HG03575 (cell line): Measurements from ENCODE around the gene VIT.

Experiments
- ATAC-seq: cut with Tn5 transposase; IDR thresholded peaks from one replicate; pipeline ENCODE4 v1.9.1; 2021; ENCODE audit not compliant: unreplicated experiment, insufficient number of reproducible peaks, low FRiP score; ENCODE audit errors: extremely low read depth

The VIT gene

DNA sequence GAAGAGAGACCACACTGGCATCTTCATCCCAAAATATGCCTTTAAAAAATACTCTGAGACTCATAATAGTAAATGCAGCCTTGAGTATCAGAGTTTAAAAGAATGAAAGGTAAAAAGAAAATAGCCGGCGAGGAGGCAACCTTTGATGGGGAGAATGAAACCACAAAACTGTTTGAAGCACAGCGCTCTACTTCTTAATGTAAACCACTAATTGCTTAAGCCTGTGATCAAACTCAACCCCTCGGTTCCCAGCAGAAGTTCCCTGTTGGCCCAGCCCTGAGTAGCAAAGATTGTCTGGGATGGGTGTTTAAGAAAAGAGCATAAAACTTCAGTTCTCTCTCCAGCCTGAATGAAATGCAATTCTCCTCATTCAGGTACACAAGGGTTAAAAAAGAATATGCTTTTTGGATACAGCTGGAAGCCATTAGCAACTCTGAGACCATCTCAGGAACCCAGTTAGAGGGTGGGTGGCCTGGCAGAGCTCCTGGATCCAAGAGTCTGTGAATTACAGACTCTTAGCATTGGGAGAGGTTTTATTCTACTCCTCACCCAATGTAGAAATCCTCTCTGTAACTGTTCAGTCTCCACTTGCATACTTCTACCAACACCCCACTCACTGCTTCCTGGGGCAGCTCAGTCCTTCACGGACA lies 44.8 kb downstream of the VIT start:
- no peak for ATAC-seq

DNA sequence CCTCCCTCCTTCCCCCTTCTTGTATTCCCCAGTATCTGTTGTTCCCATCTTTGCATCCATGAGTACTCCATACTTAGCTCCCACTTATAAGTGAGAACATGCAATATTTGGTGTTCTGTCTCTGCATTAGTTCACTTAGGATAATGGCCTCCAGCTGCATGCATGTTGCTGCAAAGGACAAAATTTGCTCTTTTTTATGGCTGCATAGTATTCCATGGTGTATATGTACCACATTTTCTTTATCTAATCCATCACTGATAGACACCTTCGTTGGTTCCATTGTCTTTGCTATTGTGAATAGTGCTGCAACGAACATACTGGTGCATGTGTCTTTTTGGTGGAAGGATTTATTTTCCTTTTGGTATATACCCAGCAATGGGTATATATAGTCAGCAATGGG lies 47.4 kb downstream of the VIT start:
- ATAC-seq: no peak

DNA sequence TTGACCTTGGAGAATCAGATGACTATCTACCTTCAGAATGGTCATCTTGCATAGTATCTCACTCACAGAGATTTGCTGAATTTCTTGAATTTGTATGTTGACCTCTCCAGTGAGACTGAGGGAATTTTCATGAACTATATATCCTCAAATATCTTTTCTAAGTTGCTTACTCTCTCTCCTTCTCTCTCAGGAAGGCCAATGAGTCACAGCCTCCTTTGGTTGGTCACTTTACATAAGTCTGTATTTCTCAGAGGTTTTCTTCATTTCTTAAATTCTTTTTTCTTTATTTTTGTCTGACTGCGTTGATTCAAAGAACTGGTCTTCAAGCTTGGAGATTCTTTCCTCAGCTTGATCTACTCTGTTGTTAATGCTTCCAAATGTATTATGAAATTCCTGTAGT lies 51.7 kb downstream of the VIT start:
- ATAC-seq: no peak

- ATAC-seq: no peak
Measured at GRCh38 chr2:36750101-36750500, 53.6 kb downstream of the VIT start.

DNA sequence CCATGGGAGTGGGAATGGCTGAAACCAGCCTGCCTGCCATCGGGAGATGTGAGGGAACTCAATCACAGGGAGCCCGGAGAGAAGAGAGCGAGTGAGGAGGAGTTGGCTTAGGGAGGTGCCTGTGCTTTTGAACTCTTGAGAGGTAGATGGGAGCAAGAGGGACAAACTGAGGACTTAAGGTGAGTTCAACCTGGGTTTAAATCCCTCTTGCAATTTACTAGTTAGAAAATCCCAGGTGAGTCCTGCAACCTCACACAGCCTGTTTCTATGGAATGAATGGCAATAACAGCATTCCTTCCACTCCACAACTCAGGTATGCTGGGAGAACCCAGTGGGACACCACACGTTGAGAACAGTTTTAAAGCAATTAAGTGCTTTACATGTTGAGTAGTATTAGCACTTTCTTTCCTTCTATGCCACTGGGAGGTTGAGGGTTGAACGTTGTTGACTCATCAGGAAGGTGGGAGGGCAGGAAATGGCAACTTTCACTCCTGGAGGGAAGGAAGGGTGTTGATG lies 57.3 kb downstream of the VIT start:
- ATAC-seq: no peak

DNA sequence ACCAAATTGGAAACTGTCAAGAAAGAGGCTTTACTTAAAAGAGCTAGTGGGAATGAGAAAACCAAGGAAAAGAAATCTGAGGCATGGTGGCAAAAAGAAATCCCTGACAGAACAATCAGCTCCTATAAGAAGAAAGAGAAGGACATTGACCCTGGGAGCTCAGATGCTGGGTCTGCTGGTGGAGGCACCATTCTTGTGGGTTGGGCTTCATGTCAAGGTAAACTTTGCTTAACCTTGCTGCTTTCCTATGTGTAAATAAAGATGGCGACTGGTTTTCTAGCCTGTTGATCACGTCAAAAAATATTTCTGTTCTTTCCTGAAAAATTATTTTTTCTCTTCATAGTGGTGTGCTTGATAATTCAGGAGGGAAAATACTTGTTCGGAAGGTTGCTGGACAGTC lies 58.1 kb downstream of the VIT start:
- ATAC-seq: no peak

GRCh38 chr2:36756438-36756837 lies 59.9 kb downstream of the VIT start:
- ATAC-seq: no peak

- ATAC-seq: no peak
Measured at GRCh38 chr2:36762764-36763490, 66.4 kb downstream of the VIT start.

DNA sequence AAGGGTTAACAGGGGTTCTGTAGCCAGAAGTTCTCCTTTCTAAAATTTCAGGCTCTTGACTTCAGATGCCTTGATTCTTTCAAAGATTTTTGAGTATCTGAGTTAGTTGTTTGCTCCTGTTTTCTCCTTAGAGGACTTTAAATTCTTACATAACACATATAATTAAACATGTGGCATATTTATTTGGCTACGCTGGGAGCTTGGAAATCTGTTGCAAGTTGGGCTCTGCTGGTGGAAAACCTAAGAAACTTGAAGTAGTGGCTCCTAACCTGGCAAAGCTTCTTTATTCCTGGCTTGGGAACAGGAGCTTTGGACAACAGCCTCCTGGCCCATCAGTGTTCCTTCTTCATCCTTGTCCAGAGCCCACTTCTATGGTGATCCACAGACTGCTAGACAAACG lies 72.6 kb downstream of the VIT start:
- no peak for ATAC-seq

DNA sequence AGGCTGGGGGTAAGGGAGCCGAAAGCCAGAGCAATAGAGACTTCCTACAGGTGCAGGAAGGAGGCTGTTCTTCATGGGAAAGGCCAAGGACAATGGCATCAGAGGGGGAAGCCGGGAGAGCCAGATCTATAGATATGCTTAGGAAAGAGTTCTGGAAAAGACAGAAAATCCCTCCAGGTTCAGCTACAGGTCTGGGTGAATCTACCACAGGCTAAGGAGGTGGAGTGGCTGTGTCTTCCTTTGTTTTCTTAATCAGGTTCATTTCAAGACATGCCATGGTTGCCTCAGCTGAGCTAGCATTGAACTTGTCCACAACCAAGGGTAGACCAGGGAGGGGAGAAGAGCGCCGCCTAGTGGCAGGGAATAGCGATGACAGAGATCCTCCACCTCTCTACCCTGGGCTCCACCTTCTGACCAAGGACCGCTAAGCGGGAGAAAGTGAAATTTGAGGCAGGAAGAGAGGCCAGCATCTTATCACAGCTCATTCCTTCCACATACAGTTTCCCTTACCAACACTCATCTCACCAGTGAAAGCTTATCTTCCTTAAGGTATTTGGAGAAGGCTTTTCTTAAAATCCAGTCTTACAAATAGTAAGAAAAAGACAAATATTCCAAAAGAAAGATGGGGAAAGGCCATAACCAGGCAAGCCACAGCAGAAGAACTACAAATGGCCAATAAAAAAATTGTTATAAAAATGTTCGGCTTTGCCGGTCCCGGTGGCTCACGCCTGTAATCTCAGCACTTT lies 74.2 kb downstream of the VIT start:
- ATAC-seq: no peak

- ATAC-seq: no peak
Measured at GRCh38 chr2:36771671-36772070, 75.2 kb downstream of the VIT start.

GRCh38 chr2:36773947-36774346 lies 77.4 kb downstream of the VIT start:
- ATAC-seq: no peak

DNA sequence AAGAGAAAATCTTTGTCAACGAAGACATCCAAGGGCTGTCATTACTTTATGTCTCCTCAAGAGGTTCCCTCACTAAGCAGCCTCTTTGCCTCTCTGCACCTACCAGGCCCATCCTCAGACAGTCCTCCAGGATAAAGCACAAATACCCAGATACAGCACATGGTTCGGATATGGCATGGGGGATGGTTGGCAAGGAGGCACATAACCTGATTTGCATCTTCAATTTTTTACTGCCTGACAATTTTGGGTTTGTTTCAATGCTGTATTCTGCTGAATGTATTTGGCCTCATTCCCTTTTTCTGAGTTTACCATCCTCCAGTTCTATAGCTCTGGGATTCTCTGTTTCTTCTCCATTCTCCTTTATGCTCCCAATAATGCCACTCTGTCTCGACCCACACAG lies 78.8 kb downstream of the VIT start:
- ATAC-seq: no peak

DNA sequence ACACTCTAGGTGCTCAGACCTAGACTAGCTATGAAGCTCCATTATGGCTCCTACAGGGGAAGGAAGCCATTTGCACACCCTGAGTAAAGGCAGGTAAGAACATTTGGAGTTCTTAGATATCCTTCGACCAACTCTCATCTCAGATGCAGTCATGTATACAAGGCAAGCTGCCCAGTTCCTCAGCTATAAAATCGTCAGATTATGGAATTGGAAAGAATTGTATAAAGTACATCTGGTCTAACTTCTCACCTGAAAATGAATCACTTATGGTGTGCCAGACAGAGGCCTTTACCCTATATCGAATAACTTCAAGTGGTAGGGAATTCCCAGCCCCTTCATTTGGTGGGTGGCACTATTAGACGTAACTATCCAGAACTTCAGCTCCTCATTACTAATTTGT lies 79.3 kb downstream of the VIT start:
- ATAC-seq: no peak

DNA sequence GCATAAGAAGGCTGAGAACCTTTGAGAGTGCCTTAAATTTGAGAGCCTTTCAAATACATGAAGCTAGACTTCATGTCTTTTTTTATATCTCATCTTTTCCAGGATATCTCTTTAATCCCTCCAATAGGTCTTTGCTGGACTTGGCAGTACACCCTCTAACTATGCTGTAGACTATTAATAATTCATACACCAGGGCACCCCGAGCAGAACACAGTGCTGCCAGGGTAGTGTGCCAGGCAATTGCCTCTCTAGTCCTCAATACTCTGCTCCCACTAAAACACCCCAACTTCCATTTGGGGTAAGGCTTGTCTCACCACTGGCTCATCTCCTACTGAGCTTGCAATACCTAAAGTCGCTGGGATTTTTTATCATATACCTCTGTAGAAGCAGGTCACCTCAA lies 80.8 kb downstream of the VIT start:
- ATAC-seq: no peak

GRCh38 chr2:36777788-36778187 lies 81.3 kb downstream of the VIT start:
- ATAC-seq: no peak

- ATAC-seq: no peak
Measured at GRCh38 chr2:36779462-36779861, 83.0 kb downstream of the VIT start.

GRCh38 chr2:36780231-36780839 lies 83.8 kb downstream of the VIT start:
- ATAC-seq: no peak

GRCh38 chr2:36781907-36782720 lies 85.6 kb downstream of the VIT start:
- no peak for ATAC-seq
